SU-DHL-6 (cell line): ENCODE data around the gene GET4.

Experiments
- H2AFZ ChIP-seq: fragments of 200-600 bp; sonication (generic); 2 replicates; pipeline ENCODE4 v1.6.1; 2014; ENCODE audit warnings: low read depth, mild to moderate bottlenecking, moderate library complexity, mixed read lengths, antibody characterized with exemption, low read length; ENCODE audit not compliant: severe bottlenecking
- H3F3A ChIP-seq: fragments of 200-600 bp; shearing (Covaris generic); 2 replicates; pipeline ENCODE4 v1.6.0; 2016; ENCODE audit warnings: antibody characterized with exemption, mild to moderate bottlenecking; ENCODE audit not compliant: insufficient read depth
- H3K27ac ChIP-seq: fragments of 200-600 bp; sonication (generic); 2 replicates; pipeline ENCODE4 v1.5.1; 2016; ENCODE audit warnings: low read depth, mild to moderate bottlenecking, low read length, moderate library complexity, mixed read lengths
- H3K27me3 ChIP-seq: fragments of 200-600 bp; sonication (generic), shearing (Covaris generic); 2 replicates; pipeline ENCODE4 v1.6.0; 2014; ENCODE audit warnings: mild to moderate bottlenecking, low read length
- H3K36me3 ChIP-seq: fragments of 200-600 bp; sonication (generic); 2 replicates; pipeline ENCODE4 v1.6.1; 2014; ENCODE audit warnings: mild to moderate bottlenecking, low read length, mixed read lengths
- H3K4me2 ChIP-seq: fragments of 300-600, 200-600 bp; shearing (Covaris generic), sonication (generic); 2 replicates; pipeline ENCODE4 v1.6.0; 2014; ENCODE audit warnings: low read length, low read depth, mild to moderate bottlenecking; ENCODE audit not compliant: poor library complexity, severe bottlenecking
- H3K4me3 ChIP-seq: fragments of 200-600 bp; sonication (generic); 2 replicates; pipeline ENCODE4 v1.5.1; 2014; ENCODE audit warnings: antibody characterized with exemption, low read length, mild to moderate bottlenecking, mixed read lengths; ENCODE audit not compliant: insufficient read depth, poor library complexity, severe bottlenecking
- H3K79me2 ChIP-seq: fragments of 200-600 bp; sonication (generic); 2 replicates; pipeline ENCODE4 v1.6.1; 2014; ENCODE audit warnings: mild to moderate bottlenecking, low read length, moderate library complexity; ENCODE audit not compliant: insufficient read depth
- H3K9ac ChIP-seq: fragments of 200-600 bp; sonication (generic); 2 replicates; pipeline ENCODE4 v1.7.0; 2014; ENCODE audit warnings: mild to moderate bottlenecking, low read length
- H3K9me2 ChIP-seq: fragments of 200-600 bp; sonication (generic); replicated peaks from 2 replicates; pipeline ENCODE4 v1.6.1; 2014; ENCODE audit warnings: low read length; ENCODE audit not compliant: insufficient read depth
- H3K9me3 ChIP-seq: fragments of 200-600 bp; sonication (generic); 2 replicates; pipeline ENCODE4 v1.6.1; 2014; ENCODE audit warnings: low read length, mixed read lengths; ENCODE audit not compliant: insufficient read depth
- H4K20me1 ChIP-seq: fragments of 200-600 bp; sonication (generic); 2 replicates; pipeline ENCODE4 v1.6.1; 2014; ENCODE audit warnings: low read depth, mild to moderate bottlenecking, antibody characterized with exemption, low read length, moderate library complexity, mixed read lengths
- EZH2phosphoT487 ChIP-seq: fragments of 200-600 bp; sonication (generic), shearing (Covaris generic); conservative IDR thresholded peaks from 2 replicates; pipeline ENCODE4 v1.6.1; 2018; ENCODE audit warnings: mild to moderate bottlenecking, antibody characterized with exemption, low read length, moderate library complexity, mixed read lengths
- TF ChIP-seq, protein P1 (sequence below): fragments of 200-600 bp; sonication (generic); IDR thresholded peaks from one replicate; pipeline ENCODE4 v1.5.1; 2017; ENCODE audit warnings: antibody characterized with exemption, mild to moderate bottlenecking, low read length, moderate library complexity; ENCODE audit not compliant: insufficient read depth, poor library complexity, severe bottlenecking

The GET4 gene

DNA sequence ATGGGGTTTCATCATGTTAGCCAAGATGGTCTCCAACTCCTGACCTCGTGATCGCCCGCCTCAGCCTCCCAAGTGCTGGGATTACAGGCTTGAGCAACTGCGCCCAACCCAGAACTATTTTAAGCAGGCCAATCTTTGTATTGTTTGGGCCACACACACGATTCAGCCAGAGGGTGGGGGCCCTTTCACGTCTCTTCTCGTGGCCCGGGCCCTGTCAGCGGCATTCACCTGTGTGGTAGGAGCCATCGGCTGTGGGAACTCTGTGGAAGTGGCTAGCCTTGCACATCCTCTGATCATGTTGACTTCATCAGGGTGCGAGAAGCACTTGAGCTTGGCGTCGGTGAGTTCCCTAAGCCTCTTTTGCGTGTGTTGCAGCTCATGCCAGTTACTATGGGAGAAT lies 27.2 kb upstream of the GET4 start:
- no peak for TF ChIP-seq EZH2phosphoT487
- TF ChIP-seq, protein P1, sequence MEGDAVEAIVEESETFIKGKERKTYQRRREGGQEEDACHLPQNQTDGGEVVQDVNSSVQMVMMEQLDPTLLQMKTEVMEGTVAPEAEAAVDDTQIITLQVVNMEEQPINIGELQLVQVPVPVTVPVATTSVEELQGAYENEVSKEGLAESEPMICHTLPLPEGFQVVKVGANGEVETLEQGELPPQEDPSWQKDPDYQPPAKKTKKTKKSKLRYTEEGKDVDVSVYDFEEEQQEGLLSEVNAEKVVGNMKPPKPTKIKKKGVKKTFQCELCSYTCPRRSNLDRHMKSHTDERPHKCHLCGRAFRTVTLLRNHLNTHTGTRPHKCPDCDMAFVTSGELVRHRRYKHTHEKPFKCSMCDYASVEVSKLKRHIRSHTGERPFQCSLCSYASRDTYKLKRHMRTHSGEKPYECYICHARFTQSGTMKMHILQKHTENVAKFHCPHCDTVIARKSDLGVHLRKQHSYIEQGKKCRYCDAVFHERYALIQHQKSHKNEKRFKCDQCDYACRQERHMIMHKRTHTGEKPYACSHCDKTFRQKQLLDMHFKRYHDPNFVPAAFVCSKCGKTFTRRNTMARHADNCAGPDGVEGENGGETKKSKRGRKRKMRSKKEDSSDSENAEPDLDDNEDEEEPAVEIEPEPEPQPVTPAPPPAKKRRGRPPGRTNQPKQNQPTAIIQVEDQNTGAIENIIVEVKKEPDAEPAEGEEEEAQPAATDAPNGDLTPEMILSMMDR = no peak
- H3K27me3 ChIP-seq = no peaks in the 10 kb centered on the region
- no peak overlapping the region for H3K4me3 ChIP-seq
- H3K9me3 ChIP-seq = no peaks in the 10 kb centered on the region
- H3K36me3 ChIP-seq = no peaks in the 10 kb centered on the region
- H3K27ac ChIP-seq = no peak overlapping the region
- no peaks in the 10 kb centered on the region for H3F3A ChIP-seq
- H3K9me2 ChIP-seq = no peaks in the 10 kb centered on the region
- H3K9ac ChIP-seq = no peak overlapping the region
- no peak overlapping the region for H2AFZ ChIP-seq
- H4K20me1 ChIP-seq = no peaks in the 10 kb centered on the region
- no peak overlapping the region for H3K4me2 ChIP-seq
- H3K79me2 ChIP-seq = no peaks in the 10 kb centered on the region

DNA sequence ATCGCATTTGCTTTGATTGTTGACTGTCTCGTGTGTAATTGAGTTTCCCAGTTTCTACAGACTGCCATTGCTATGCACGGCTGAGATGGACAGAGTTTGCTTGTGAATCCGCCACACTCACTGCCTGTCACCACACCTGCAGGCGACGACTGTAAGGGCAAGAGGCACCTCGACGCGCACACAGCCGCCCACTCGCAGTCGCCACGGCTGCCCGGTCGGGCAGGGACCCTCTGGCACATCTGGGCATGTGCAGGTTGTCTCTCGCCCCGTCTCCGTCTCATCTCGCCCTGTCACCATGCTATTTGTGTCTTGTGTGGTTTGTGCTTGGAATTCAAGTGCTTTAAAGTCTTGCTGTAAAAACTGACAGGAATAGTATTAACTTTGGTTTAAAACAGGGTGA lies 26.6 kb upstream of the GET4 start:
- Histone ChIP-seq H3K4me3 (no peak overlapping the region), H3K9ac (no peak overlapping the region), H3K4me2 (no peak overlapping the region), H4K20me1 (no peaks in the 10 kb centered on the region), H3K79me2 (no peaks in the 10 kb centered on the region), H3K36me3 (peaks cover 1% of the 10 kb centered on the region; the same call in 1 of the 2 replicates), H3K9me2 (no peaks in the 10 kb centered on the region), H3K9me3 (no peaks in the 10 kb centered on the region), H3F3A (no peaks in the 10 kb centered on the region), H3K27ac (no peak overlapping the region), H3K27me3 (no peaks in the 10 kb centered on the region), H2AFZ (no peak overlapping the region)
- TF ChIP-seq, protein P1 = no peak
- no peak for TF ChIP-seq EZH2phosphoT487

DNA sequence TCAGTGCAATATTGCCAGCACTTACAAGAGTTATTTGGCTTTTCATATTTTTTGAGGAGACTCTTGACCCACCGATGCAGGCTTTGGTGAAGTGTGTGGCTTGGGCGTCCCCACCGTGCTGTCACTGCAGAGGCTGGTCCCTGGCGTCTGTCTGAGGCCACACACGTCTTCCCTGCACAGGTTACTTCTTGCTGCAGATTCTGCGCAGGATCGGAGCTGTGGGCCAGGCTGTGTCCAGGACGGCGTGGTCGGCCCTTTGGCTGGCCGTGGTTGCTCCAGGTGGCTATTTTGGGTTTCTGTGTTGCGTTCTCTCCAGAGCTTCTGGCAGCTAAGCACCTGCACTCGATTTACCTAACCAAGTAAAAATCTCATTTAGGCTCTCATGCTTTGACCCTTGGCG lies 25.1 kb upstream of the GET4 start:
- H3K79me2 ChIP-seq = no peaks in the 10 kb centered on the region
- H4K20me1 ChIP-seq = no peaks in the 10 kb centered on the region
- peaks cover 3% of the 10 kb centered on the region; the same call in 1 of the 2 replicates for H3K36me3 ChIP-seq
- H3K9me3 ChIP-seq = no peaks in the 10 kb centered on the region
- H3K9ac ChIP-seq = no peak overlapping the region
- no peak overlapping the region for H3K27ac ChIP-seq
- no peaks in the 10 kb centered on the region for H3K9me2 ChIP-seq
- no peaks in the 10 kb centered on the region for H3K27me3 ChIP-seq
- no peak overlapping the region for H3K4me2 ChIP-seq
- TF ChIP-seq EZH2phosphoT487 = no peak
- TF ChIP-seq, protein P1 = no peak
- no peak overlapping the region for H2AFZ ChIP-seq
- H3K4me3 ChIP-seq = no peak overlapping the region
- no peaks in the 10 kb centered on the region for H3F3A ChIP-seq
